ENCODE measurements around the gene SCNN1A.

The SCNN1A gene

GRCh38 chr12:6316921-6317692 lies 58.3 kb downstream of the SCNN1A start:
- Mint-ChIP-seq H3K4me1 (peaks cover 26% of the 10 kb centered on the region), H3K4me3 (no peak overlapping the region), H3K9me3 (no peaks in the 10 kb centered on the region), H3K36me3 (ENCODE audit: insufficient read depth) (no peaks in the 10 kb centered on the region), H3K27ac (ENCODE audit: low read depth) (peak overlapping the region; percentile 55), H3K27me3 (peaks cover 9% of the 10 kb centered on the region)
- ATAC-seq (replicated peaks; ENCODE audit: extremely low read depth, poor library complexity, severe bottlenecking) (no peak), DNase-seq (ENCODE audit: low spot score in 2 of 2) (no peak)

GRCh38 chr12:6315704-6316597 lies 59.4 kb downstream of the SCNN1A start:
- Mint-ChIP-seq H3K27ac (ENCODE audit: low read depth) (no peak overlapping the region), H3K4me1 (peaks cover 23% of the 10 kb centered on the region), H3K36me3 (ENCODE audit: insufficient read depth) (peaks cover 2% of the 10 kb centered on the region), H3K9me3 (no peaks in the 10 kb centered on the region), H3K4me3 (no peak overlapping the region), H3K27me3 (peaks cover 11% of the 10 kb centered on the region)
- no peak for ATAC-seq (replicated peaks; ENCODE audit: extremely low read depth, poor library complexity, severe bottlenecking)
- DNase-seq (ENCODE audit: low spot score in 2 of 2) = no peak

DNA sequence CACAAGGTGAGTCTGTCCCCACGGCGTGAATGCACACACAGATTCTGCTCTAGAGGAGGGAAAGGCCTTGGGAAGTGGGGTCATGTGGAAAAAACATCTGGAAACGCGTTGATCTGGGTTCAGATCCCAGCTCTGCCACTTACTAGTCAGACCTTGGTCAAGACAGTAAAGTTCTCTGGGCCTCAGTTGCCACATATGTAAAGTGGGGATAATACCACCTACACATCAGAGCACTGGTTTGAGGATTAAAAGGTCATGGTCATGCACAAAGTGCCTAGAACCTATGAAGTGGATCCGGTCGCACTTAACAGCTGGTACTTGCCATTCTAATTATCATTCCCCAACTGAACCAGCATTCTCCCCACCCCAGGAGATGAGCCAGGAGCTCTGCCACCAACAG lies 60.2 kb downstream of the SCNN1A start:
- no peak overlapping the region for H3K27ac Mint-ChIP-seq (ENCODE audit: low read depth)

GRCh38 chr12:6314776-6315175 lies 60.6 kb downstream of the SCNN1A start:
- Mint-ChIP-seq H3K36me3 (ENCODE audit: insufficient read depth) (peaks cover 2% of the 10 kb centered on the region), H3K27ac (ENCODE audit: low read depth) (no peak overlapping the region), H3K27me3 (peaks cover 11% of the 10 kb centered on the region), H3K9me3 (no peaks in the 10 kb centered on the region), H3K4me1 (peaks cover 20% of the 10 kb centered on the region), H3K4me3 (no peak overlapping the region)
- DNase-seq (ENCODE audit: low spot score in 2 of 2) (no peak), ATAC-seq (replicated peaks; ENCODE audit: extremely low read depth, poor library complexity, severe bottlenecking) (no peak)

More for the DNA sequence above, 60.2 kb downstream of the SCNN1A start:
- no peak overlapping the region for H3K4me3 Mint-ChIP-seq
- H3K9me3 Mint-ChIP-seq = no peaks in the 10 kb centered on the region
- peaks cover 23% of the 10 kb centered on the region for H3K4me1 Mint-ChIP-seq
- peaks cover 2% of the 10 kb centered on the region for H3K36me3 Mint-ChIP-seq (ENCODE audit: insufficient read depth)
- no peak for ATAC-seq (replicated peaks; ENCODE audit: extremely low read depth, poor library complexity, severe bottlenecking)
- DNase-seq (ENCODE audit: low spot score in 2 of 2) = no peak
- peaks cover 11% of the 10 kb centered on the region for H3K27me3 Mint-ChIP-seq

GRCh38 chr12:6313326-6313940 lies 61.9 kb downstream of the SCNN1A start:
- DNase-seq (ENCODE audit: low spot score in 2 of 2) (no peak), ATAC-seq (replicated peaks; ENCODE audit: extremely low read depth, poor library complexity, severe bottlenecking) (no peak)
- peaks cover 3% of the 10 kb centered on the region for H3K36me3 Mint-ChIP-seq (ENCODE audit: insufficient read depth)
- no peaks in the 10 kb centered on the region for H3K9me3 Mint-ChIP-seq
- no peak overlapping the region for H3K4me3 Mint-ChIP-seq
- peaks cover 10% of the 10 kb centered on the region for H3K4me1 Mint-ChIP-seq
- H3K27me3 Mint-ChIP-seq = peaks cover 20% of the 10 kb centered on the region
- H3K27ac Mint-ChIP-seq (ENCODE audit: low read depth) = no peak overlapping the region

- peaks cover 21% of the 10 kb centered on the region for H3K27me3 Mint-ChIP-seq
Measured at GRCh38 chr12:6312529-6313325, 62.6 kb downstream of the SCNN1A start.

GRCh38 chr12:6311822-6312528 lies 63.4 kb downstream of the SCNN1A start:
- H3K27me3 Mint-ChIP-seq = peaks cover 21% of the 10 kb centered on the region
- H3K4me3 Mint-ChIP-seq = no peak overlapping the region
- ATAC-seq (replicated peaks; ENCODE audit: extremely low read depth, poor library complexity, severe bottlenecking) (no peak), DNase-seq (ENCODE audit: low spot score in 2 of 2) (no peak)
- H3K9me3 Mint-ChIP-seq = no peaks in the 10 kb centered on the region
- no peaks in the 10 kb centered on the region for H3K4me1 Mint-ChIP-seq
- no peak overlapping the region for H3K27ac Mint-ChIP-seq (ENCODE audit: low read depth)
- H3K36me3 Mint-ChIP-seq (ENCODE audit: insufficient read depth) = peaks cover 3% of the 10 kb centered on the region

More at GRCh38 chr12:6312529-6313325, 62.6 kb downstream of the SCNN1A start:
- Mint-ChIP-seq H3K4me3 (no peak overlapping the region), H3K27ac (ENCODE audit: low read depth) (peak overlapping the region; percentile 78), H3K9me3 (no peaks in the 10 kb centered on the region), H3K36me3 (ENCODE audit: insufficient read depth) (peaks cover 3% of the 10 kb centered on the region), H3K4me1 (peaks cover 2% of the 10 kb centered on the region)
- ATAC-seq (replicated peaks; ENCODE audit: extremely low read depth, poor library complexity, severe bottlenecking) (no peak), DNase-seq (ENCODE audit: low spot score in 2 of 2) (no peak)

GRCh38 chr12:6310771-6311610 lies 64.4 kb downstream of the SCNN1A start:
- DNase-seq (ENCODE audit: low spot score in 2 of 2) (no peak), ATAC-seq (replicated peaks; ENCODE audit: extremely low read depth, poor library complexity, severe bottlenecking) (no peak)
- H3K4me3 Mint-ChIP-seq = no peak overlapping the region
- no peaks in the 10 kb centered on the region for H3K9me3 Mint-ChIP-seq
- no peak overlapping the region for H3K27ac Mint-ChIP-seq (ENCODE audit: low read depth)
- H3K27me3 Mint-ChIP-seq = peaks cover 21% of the 10 kb centered on the region
- H3K36me3 Mint-ChIP-seq (ENCODE audit: insufficient read depth) = peaks cover 3% of the 10 kb centered on the region
- no peaks in the 10 kb centered on the region for H3K4me1 Mint-ChIP-seq

DNA sequence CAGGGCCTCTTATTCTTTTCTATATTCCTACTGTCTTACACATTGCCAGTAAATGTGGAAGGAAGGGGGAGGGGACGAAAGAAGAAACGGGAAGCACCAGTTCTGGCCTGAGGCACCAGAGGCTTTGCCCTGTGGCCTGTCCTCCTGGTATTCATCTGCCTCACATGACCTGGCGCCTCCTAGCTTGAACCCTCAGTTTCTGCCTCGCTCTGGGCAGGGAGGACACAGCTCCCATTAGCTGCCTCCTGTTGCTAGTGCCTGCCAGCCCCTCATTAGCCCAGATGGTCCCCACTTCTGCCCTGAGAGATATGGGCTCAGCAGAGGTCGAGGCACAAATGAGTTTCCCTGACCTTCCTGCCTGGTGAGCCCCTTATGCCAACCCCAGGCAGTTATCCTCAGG lies 67.8 kb downstream of the SCNN1A start:
- Mint-ChIP-seq H3K4me3 (no peak overlapping the region), H3K27ac (ENCODE audit: low read depth) (no peak overlapping the region), H3K36me3 (ENCODE audit: insufficient read depth) (peaks cover 3% of the 10 kb centered on the region), H3K4me1 (no peaks in the 10 kb centered on the region), H3K27me3 (peaks cover 30% of the 10 kb centered on the region), H3K9me3 (no peaks in the 10 kb centered on the region)
- DNase-seq (ENCODE audit: low spot score in 2 of 2) (no peak), ATAC-seq (replicated peaks; ENCODE audit: extremely low read depth, poor library complexity, severe bottlenecking) (no peak)

GRCh38 chr12:6306599-6307220 lies 68.7 kb downstream of the SCNN1A start:
- ATAC-seq (replicated peaks; ENCODE audit: extremely low read depth, poor library complexity, severe bottlenecking) (no peak), DNase-seq (ENCODE audit: low spot score in 2 of 2) (no peak)
- Mint-ChIP-seq H3K27me3 (peaks cover 24% of the 10 kb centered on the region), H3K4me3 (no peak overlapping the region), H3K27ac (ENCODE audit: low read depth) (no peak overlapping the region), H3K36me3 (ENCODE audit: insufficient read depth) (peaks cover 2% of the 10 kb centered on the region), H3K4me1 (no peaks in the 10 kb centered on the region), H3K9me3 (no peaks in the 10 kb centered on the region)

DNA sequence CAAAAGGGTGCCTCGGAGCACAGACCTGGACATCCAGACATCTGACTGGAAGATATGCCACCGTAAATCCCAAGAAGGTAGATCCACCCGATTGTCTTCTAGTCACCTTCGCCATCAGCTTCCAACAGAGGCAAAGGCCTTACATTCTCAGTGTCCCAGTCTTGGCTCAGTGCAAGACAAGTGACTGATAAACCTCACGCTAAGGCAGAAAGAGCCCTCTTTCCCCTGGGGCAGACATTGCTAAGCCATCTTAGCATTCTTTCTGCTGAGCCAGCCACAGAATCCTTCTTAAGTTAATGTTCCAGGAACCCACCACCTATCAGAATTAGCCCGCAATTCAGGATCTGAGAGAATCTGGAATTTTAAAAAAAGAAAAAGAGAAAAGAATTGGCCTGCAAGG lies 69.2 kb downstream of the SCNN1A start:
- Mint-ChIP-seq H3K9me3 (no peaks in the 10 kb centered on the region), H3K4me1 (no peaks in the 10 kb centered on the region), H3K36me3 (ENCODE audit: insufficient read depth) (peaks cover 2% of the 10 kb centered on the region), H3K27ac (ENCODE audit: low read depth) (no peak overlapping the region), H3K27me3 (peaks cover 24% of the 10 kb centered on the region), H3K4me3 (no peak overlapping the region)
- no peak for DNase-seq (ENCODE audit: low spot score in 2 of 2)
- ATAC-seq (replicated peaks; ENCODE audit: extremely low read depth, poor library complexity, severe bottlenecking) = no peak
